HepG2 (cell line): ENCODE measurements around the gene GOLGA6D. TPM values are rescaled to one million over a fixed set of nuclear protein-coding genes. Genes with fewer than 3 reads are reported as not detected.

Source experiments
- ATAC-seq: fragments of 200-7000 bp; cut with Tn5 transposase; 3 replicates; pipeline ENCODE4 v1.9.1; 2020; ENCODE audit warnings: mild to moderate bottlenecking, moderate library complexity
- BruUV-seq: library from RNA; stranded (reverse); fragments of 400-500 nt; replicated peaks from 2 replicates; lab custom pipeline; 2021; lab: Mats Ljungman, UMichigan
- CTCF ChIA-PET: fragments of 300-600 bp; formaldehyde crosslinking; extraction: SDS; loops from one replicate; lab custom pipeline; 2021; ENCODE audit warnings: low total read pairs, inconsistent platforms, low intra/inter-chr PET ratio; lab: Yijun Ruan, JAX
- POLR2A ChIA-PET: fragments of 350-600 bp; sonication (Branson Sonifier 250); formaldehyde crosslinking; loops from one replicate; lab custom pipeline; 2020; ENCODE audit warnings: antibody characterized with exemption, inconsistent platforms; lab: Yijun Ruan, JAX
- DNase-seq: peaks from one replicate; pipeline ENCODE4 v3.0.0-alpha.2; 2015; ENCODE audit warnings: low spot score
- FAIRE-seq: peaks from 3 replicates; lab custom pipeline; 2011; peaks lifted over from hg19 to GRCh38; lab: Jason Lieb, UNC
- H2AFZ ChIP-seq: one replicate; pipeline ENCODE4 v1.6.1; 2011; ENCODE audit warnings: low read length, inconsistent platforms
- H3K27ac ChIP-seq: fragments of 300-600 bp; 3 replicates; pipeline ENCODE4 v1.8.0; 2011; ENCODE audit warnings: mixed run types, mild to moderate bottlenecking, mixed read lengths, low read length, inconsistent platforms; ENCODE audit not compliant: insufficient read depth; ENCODE audit errors: extremely low read length
- H3K27me3 ChIP-seq, 2 experiments: fragments of 200-600 bp in 1 of 2; 2 replicates in 1 of 2; 3 replicates in 1 of 2; pipeline versions ENCODE4 v1.6.0 to v1.8.0; 2011; ENCODE audit warnings: low read length in 2 of 2, mild to moderate bottlenecking in 2 of 2, moderate library complexity in 2 of 2, inconsistent platforms in 1 of 2; ENCODE audit not compliant: insufficient read depth in 2 of 2, control insufficient read depth in 1 of 2
- H3K36me3 ChIP-seq, 2 experiments: fragments of 200-600 bp in 1 of 2; replicated peaks in 1 of 2; 2 replicates in 1 of 2; 3 replicates in 1 of 2; pipeline versions ENCODE4 v1.5.1 to v1.8.0; 2011; ENCODE audit warnings: low read length in 2 of 2, inconsistent platforms in 1 of 2; ENCODE audit not compliant: insufficient read depth in 2 of 2, control insufficient read depth in 1 of 2
- H3K4me1 ChIP-seq: 2 replicates; pipeline ENCODE4 v1.5.1; 2012; ENCODE audit warnings: low read length, inconsistent platforms; ENCODE audit not compliant: insufficient read depth
- H3K4me2 ChIP-seq: 2 replicates; pipeline ENCODE4 v1.6.0; 2011; ENCODE audit warnings: low read depth, low read length, inconsistent platforms
- H3K4me3 ChIP-seq, 3 experiments: fragments of 200-600 bp in 1 of 3; sonication (generic), shearing (Covaris generic) in 1 of 3; replicated peaks in 1 of 3; 2 replicates each; pipeline ENCODE4 v1.5.1; 2011 to 2016; ENCODE audit warnings: low read length in 3 of 3, inconsistent platforms in 2 of 3, low read depth in 2 of 3, mild to moderate bottlenecking in 2 of 3, control low read depth in 1 of 3, mixed read lengths in 1 of 3; ENCODE audit not compliant: insufficient read depth in 1 of 3
- H3K79me2 ChIP-seq: one replicate; pipeline ENCODE4 v1.6.1; 2011; ENCODE audit warnings: low read length, inconsistent platforms; ENCODE audit not compliant: insufficient read depth
- H3K9ac ChIP-seq: 2 replicates; pipeline ENCODE4 v1.6.0; 2011; ENCODE audit warnings: mild to moderate bottlenecking, low read depth, low read length, inconsistent platforms; ENCODE audit not compliant: insufficient read depth
- H3K9me3 ChIP-seq: 2 replicates; pipeline ENCODE4 v1.5.1; 2012; ENCODE audit warnings: mild to moderate bottlenecking, low read length
- H4K20me1 ChIP-seq: 2 replicates; pipeline ENCODE4 v1.6.0; 2011; ENCODE audit warnings: inconsistent platforms, mild to moderate bottlenecking, low read length, moderate library complexity; ENCODE audit not compliant: insufficient read depth
- ARNTL ChIP-seq: sonication (generic); formaldehyde crosslinking; IDR thresholded peaks from 2 replicates; pipeline ENCODE4 v1.4.0; 2020; ENCODE audit warnings: mild to moderate bottlenecking, missing genetic modification reagents
- DNMT3B ChIP-seq: conservative IDR thresholded peaks from 2 replicates; pipeline ENCODE4 v1.6.1; 2016; ENCODE audit warnings: missing biosample characterization, control low read depth
- ERF ChIP-seq: IDR thresholded peaks from 2 replicates; pipeline ENCODE4 v1.6.1; 2018; ENCODE audit warnings: missing biosample characterization, missing genetic modification reagents
- GTF2F1 ChIP-seq: fragments of 150-350 bp; IDR thresholded peaks from 2 replicates; pipeline ENCODE4 v1.6.1; 2014; ENCODE audit warnings: low read length
- HIVEP1 ChIP-seq: sonication (generic); formaldehyde crosslinking; IDR thresholded peaks from 2 replicates; pipeline ENCODE4 v1.4.0; 2020; ENCODE audit warnings: mild to moderate bottlenecking, missing genetic modification reagents
- POGZ ChIP-seq: sonication (generic); formaldehyde crosslinking; IDR thresholded peaks from 2 replicates; pipeline ENCODE4 v1.4.0; 2020; ENCODE audit warnings: mild to moderate bottlenecking, missing genetic modification reagents
- RFX5 ChIP-seq: IDR thresholded peaks from 2 replicates; pipeline ENCODE4 v1.6.1; 2011; ENCODE audit warnings: low read depth, low read length, improper control_type of control experiment
- SATB2 ChIP-seq: sonication (generic); formaldehyde crosslinking; IDR thresholded peaks from 2 replicates; pipeline ENCODE4 v1.5.0; 2020; ENCODE audit warnings: missing genetic modification reagents
- SIX4 ChIP-seq: sonication (generic); formaldehyde crosslinking; IDR thresholded peaks from 2 replicates; pipeline ENCODE4 v1.4.0; 2020; ENCODE audit warnings: missing genetic modification reagents
- SMARCC2 ChIP-seq: fragments of 450-650 bp; IDR thresholded peaks from 2 replicates; pipeline ENCODE4 v1.6.1; 2017; ENCODE audit warnings: antibody characterized with exemption, mild to moderate bottlenecking
- SRY ChIP-seq: sonication (generic); formaldehyde crosslinking; IDR thresholded peaks from 2 replicates; pipeline ENCODE4 v1.8.0; 2022; ENCODE audit warnings: mild to moderate bottlenecking, missing genetic modification reagents
- SYNCRIP ChIP-seq: fragments of 200-400 bp; formaldehyde crosslinking; IDR thresholded peaks from 2 replicates; pipeline ENCODE4 v1.6.1; 2018; ENCODE audit warnings: mild to moderate bottlenecking, low read depth, low read length; ENCODE audit not compliant: insufficient read depth
- THAP11 ChIP-seq: IDR thresholded peaks from 2 replicates; pipeline ENCODE4 v1.6.1; 2016; ENCODE audit warnings: missing biosample characterization, missing genetic modification reagents
- ZFP36L1 ChIP-seq: sonication (generic); formaldehyde crosslinking; IDR thresholded peaks from 2 replicates; pipeline ENCODE4 v1.8.0; 2022; ENCODE audit warnings: mild to moderate bottlenecking, missing genetic modification reagents, moderate library complexity
- ZNF333 ChIP-seq: sonication (generic); formaldehyde crosslinking; IDR thresholded peaks from 2 replicates; pipeline ENCODE4 v1.4.0; 2020; ENCODE audit warnings: mild to moderate bottlenecking, missing genetic modification reagents, borderline replicate concordance
- ZNF572 ChIP-seq: sonication (generic); formaldehyde crosslinking; IDR thresholded peaks from 2 replicates; pipeline ENCODE4 v1.5.1; 2020; ENCODE audit warnings: mild to moderate bottlenecking, missing genetic modification reagents
- ZNF674 ChIP-seq: sonication (generic); formaldehyde crosslinking; IDR thresholded peaks from 2 replicates; pipeline ENCODE4 v1.5.0; 2020; ENCODE audit warnings: low read depth, mild to moderate bottlenecking, missing genetic modification reagents
- ZNF775 ChIP-seq: sonication (generic); formaldehyde crosslinking; IDR thresholded peaks from 2 replicates; pipeline ENCODE4 v1.4.0; 2020; ENCODE audit warnings: missing genetic modification reagents, mild to moderate bottlenecking, moderate library complexity, borderline replicate concordance
- ZNF792 ChIP-seq: IDR thresholded peaks from 2 replicates; pipeline ENCODE4 v1.6.1; 2016
- WGBS: methylation state at CpG from one replicate; pipeline ENCODE4 v1.1.6; 2017; ENCODE audit warnings: low lambda C conversion rate; 5-methylcytosine and 5-hydroxymethylcytosine counted together
- in situ Hi-C: cut with HindIII; loops from 2 replicates; pipeline ENCODE4 v1.10.0; 2017; ENCODE audit warnings: low pct_unique_long_range_greater_than_20kb; ENCODE audit not compliant: extremely low pct_ligation_motif_present
- intact Hi-C: fragments of 100-400 bp; cut with micrococcal nuclease; formaldehyde crosslinking; loops from one replicate; pipeline ENCODE4 v1.10.0; 2022; ENCODE audit not compliant: unreplicated experiment
- polyA plus RNA-seq, 8 experiments: library from polyadenylated mRNA; depleted of rRNA in 3 of 8; stranded (reverse) in 7 of 8; unstranded in 1 of 8; fragments of >200 nt; fragmentation: Illumina TruSeq in 4 of 8; extraction: Trizol in 4 of 8; gene quantifications; 2 replicates each; pipeline versions ENCODE4 v1.2.1 to v1.2.3, GENCODE V29; 2011 to 2016; ENCODE audit warnings: low read depth in 4 of 8, missing spikeins in 1 of 8, mixed read lengths in 1 of 8; ENCODE audit not compliant: insufficient read depth in 1 of 8
- total RNA-seq, 5 experiments: library from RNA; depleted of rRNA; stranded (reverse); fragments of >200 nt; fragmentation: Illumina TruSeq; extraction: Trizol; gene quantifications; 2 replicates each; pipeline ENCODE4 v1.2.3, GENCODE V29; 2016; ENCODE audit warnings: low read depth in 1 of 5
- TF ChIP-seq, protein P1 (sequence below): fragments of 450-650 bp; IDR thresholded peaks from 2 replicates; pipeline ENCODE4 v1.6.1; 2017
- TF ChIP-seq, protein P2 (sequence below): sonication (generic); formaldehyde crosslinking; IDR thresholded peaks from 2 replicates; pipeline ENCODE4 v1.8.1; 2023; ENCODE audit warnings: mild to moderate bottlenecking, missing genetic modification reagents, borderline replicate concordance
- TF ChIP-seq, protein P3 (sequence below): sonication (generic); formaldehyde crosslinking; IDR thresholded peaks from 2 replicates; pipeline ENCODE4 v1.4.0; 2020; ENCODE audit warnings: missing genetic modification reagents, borderline replicate concordance

Gene GOLGA6D
- total and polyA plus RNA-seq, 2 of the 13 experiments (the other 11 are each of a cell fraction or from before 2014, with no cell fraction given), result 0.04 TPM; not detected in 1

DNA sequence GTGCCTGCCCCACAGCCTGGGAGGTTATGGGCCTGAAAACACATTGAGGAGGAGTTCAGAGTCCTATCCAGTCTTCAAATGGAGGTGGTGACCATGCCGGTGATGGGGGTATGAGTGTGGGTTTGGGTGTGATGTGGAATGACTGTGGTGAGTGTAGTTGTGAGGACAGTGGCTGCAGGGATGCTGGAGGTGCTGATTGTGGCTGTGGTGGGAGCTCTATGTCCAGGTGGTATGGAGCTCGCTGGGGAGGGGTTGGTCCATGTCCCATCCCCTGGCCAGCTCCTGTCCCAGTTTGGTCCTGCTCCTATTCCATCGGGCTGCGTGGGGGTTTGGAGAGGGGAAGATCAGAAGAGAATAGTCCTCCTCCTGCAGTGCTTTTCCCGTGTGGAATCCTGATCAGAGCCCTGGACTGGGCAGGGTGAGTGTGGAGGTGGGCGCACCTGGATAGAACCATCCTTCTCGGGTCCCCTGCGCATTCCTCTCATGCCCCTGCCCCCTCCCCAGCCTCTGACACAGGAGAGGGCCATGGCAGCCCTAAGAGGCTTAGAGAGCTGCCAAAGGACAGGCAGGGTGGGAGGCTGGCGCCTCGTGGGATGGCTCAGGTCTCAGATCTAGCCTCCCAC lies 47.5 kb upstream of the GOLGA6D start (continued):
- TF ChIP-seq, protein P1, sequence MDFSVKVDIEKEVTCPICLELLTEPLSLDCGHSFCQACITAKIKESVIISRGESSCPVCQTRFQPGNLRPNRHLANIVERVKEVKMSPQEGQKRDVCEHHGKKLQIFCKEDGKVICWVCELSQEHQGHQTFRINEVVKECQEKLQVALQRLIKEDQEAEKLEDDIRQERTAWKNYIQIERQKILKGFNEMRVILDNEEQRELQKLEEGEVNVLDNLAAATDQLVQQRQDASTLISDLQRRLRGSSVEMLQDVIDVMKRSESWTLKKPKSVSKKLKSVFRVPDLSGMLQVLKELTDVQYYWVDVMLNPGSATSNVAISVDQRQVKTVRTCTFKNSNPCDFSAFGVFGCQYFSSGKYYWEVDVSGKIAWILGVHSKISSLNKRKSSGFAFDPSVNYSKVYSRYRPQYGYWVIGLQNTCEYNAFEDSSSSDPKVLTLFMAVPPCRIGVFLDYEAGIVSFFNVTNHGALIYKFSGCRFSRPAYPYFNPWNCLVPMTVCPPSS, result no peak
- no peak for TF ChIP-seq ZNF333 (CRISPR knock-in tag)

DNA sequence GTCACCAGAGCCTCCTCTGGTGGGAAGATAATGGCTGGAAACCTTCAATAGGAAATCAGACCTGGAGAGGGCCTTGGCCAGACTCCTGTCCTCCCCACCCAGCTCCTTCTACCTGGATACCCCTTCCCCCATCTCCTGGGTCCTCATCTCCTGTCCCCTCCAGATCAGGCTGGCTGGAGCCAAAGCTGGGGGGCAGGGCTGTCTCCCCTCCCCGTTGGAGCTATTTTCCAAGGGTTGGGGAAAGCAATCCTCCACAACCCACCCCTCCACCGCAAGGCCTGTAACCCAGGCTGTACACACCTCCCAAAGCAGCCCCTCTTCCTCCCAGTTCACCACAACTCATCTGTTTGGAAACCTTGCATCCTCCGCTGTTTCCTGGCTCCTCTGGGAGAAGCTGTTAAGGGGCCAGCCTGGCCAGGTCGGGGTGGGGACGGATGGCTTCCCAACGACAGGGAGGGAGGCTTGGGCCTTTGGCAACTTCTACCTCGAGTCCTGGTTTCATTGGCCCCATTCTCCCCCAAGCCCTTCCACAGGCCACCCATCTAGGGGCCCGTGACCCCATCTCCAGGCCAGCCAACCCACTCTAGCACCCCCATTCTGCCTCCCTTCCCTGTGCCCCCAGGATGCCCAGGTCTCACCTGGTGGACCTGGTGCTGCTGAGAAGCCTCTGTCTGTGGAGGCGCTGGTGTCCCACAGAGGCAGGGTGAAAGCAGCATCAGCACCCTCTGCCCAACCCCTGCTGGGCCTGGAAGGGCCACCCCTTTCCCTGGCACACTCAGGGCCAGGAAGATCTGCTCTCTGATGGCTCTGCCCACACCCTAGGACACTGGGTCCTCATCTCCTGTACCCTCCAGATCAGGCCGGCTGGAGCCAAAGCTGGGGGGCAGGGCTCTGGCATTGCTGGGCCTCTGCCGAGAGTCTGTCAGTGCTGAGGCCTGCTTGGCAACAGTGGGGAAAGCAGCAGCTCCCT lies 46.6 kb upstream of the GOLGA6D start:
- Histone ChIP-seq H3K4me2 (no peak overlapping the region), H3K27ac (no peak overlapping the region), H3K36me3 (no peaks in the 10 kb centered on the region), H3K9me3 (no peaks in the 10 kb centered on the region), H3K4me1 (peaks cover 9% of the 10 kb centered on the region; the same call in 1 of the 2 replicates), H4K20me1 (no peaks in the 10 kb centered on the region), H3K9ac (no peak overlapping the region), H3K79me2 (no peaks in the 10 kb centered on the region), H2AFZ (no peak overlapping the region), H3K27me3 (peaks cover 7 to 50% of the 10 kb centered on the region in 2 experiments; a peak in 3 of 5 replicates), H3K4me3 (no peak overlapping the region)
- in situ Hi-C loops (loop anchor here (25.0 kb wide), 1 partner anchor 526 kb away; no protein-coding TSS in a partner anchor), intact Hi-C loops (no loop called here)
- DNase-seq (no peak), FAIRE-seq (no peak), ATAC-seq (no peak; the same call in 2 of the 3 replicates)
- TF ChIP-seq ZFP36L1 (CRISPR knock-in tag), result no peak
- TF ChIP-seq SRY (CRISPR knock-in tag), result no peak
- no peak for TF ChIP-seq ARNTL (CRISPR knock-in tag)
- no peak for TF ChIP-seq SYNCRIP
- no peak for TF ChIP-seq DNMT3B (CRISPR knock-in tag)
- TF ChIP-seq ZNF572, result no peak
- TF ChIP-seq, protein P2, sequence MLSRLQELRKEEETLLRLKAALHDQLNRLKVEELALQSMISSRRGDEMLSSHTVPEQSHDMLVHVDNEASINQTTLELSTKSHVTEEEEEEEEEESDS (CRISPR knock-in tag), result no peak
- no peak for TF ChIP-seq SMARCC2
- TF ChIP-seq, protein P3, sequence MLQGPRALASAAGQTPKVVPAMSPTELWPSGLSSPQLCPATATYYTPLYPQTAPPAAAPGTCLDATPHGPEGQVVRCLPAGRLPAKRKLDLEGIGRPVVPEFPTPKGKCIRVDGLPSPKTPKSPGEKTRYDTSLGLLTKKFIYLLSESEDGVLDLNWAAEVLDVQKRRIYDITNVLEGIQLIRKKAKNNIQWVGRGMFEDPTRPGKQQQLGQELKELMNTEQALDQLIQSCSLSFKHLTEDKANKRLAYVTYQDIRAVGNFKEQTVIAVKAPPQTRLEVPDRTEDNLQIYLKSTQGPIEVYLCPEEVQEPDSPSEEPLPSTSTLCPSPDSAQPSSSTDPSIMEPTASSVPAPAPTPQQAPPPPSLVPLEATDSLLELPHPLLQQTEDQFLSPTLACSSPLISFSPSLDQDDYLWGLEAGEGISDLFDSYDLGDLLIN (CRISPR knock-in tag), result no peak
- no peak for TF ChIP-seq ZNF775 (CRISPR knock-in tag)
- TF ChIP-seq ZNF792, result no peak
- TF ChIP-seq POGZ (CRISPR knock-in tag), result no peak
- TF ChIP-seq HIVEP1 (CRISPR knock-in tag), result no peak
- no peak for TF ChIP-seq THAP11 (CRISPR knock-in tag)
- no peak for TF ChIP-seq GTF2F1
- no peak for TF ChIP-seq SATB2 (CRISPR knock-in tag)
- no peak for TF ChIP-seq SIX4 (CRISPR knock-in tag)
- TF ChIP-seq ZNF674 (CRISPR knock-in tag), result no peak
- no peak for TF ChIP-seq RFX5
- TF ChIP-seq ERF (CRISPR knock-in tag), result no peak
- ChIA-PET CTCF (no interaction called here), POLR2A (no interaction called here)
- WGBS, result 49% methylated on average over 2 of the region's 11 CpGs
- BruUV-seq, result no TSS peak
